Epithelial cell of prostate (primary cell): Measurements from ENCODE around the gene PNMA1.

Experiments used
- DNase-seq: peaks from one replicate; pipeline ENCODE4 v3.0.0-alpha.2; 2011; ENCODE audit warnings: low read depth, low spot score
- H3K27ac ChIP-seq: fragments of 450-650 bp; 2 replicates; pipeline ENCODE4 v1.5.1; 2017; ENCODE audit warnings: mild to moderate bottlenecking

PNMA1 gene

GRCh38 chr14:73685328-73685727 lies 28.9 kb downstream of the PNMA1 start:
- no peak for DNase-seq
- H3K27ac ChIP-seq = no peak overlapping the region

- DNase-seq = no peak
- no peak overlapping the region for H3K27ac ChIP-seq
These were observed 29.6 kb downstream of the PNMA1 start for GRCh38 chr14:73684627-73685026.

GRCh38 chr14:73680821-73681220 lies 33.4 kb downstream of the PNMA1 start:
- no peak overlapping the region for H3K27ac ChIP-seq
- DNase-seq = no peak

- no peak for DNase-seq
- no peak overlapping the region for H3K27ac ChIP-seq
These were observed 35.5 kb downstream of the PNMA1 start for GRCh38 chr14:73678698-73679097.

GRCh38 chr14:73674986-73675385 lies 39.2 kb downstream of the PNMA1 start:
- H3K27ac ChIP-seq = no peak overlapping the region
- DNase-seq = no peak

- H3K27ac ChIP-seq = no peak overlapping the region
- DNase-seq = no peak
These were observed 46.3 kb downstream of the PNMA1 start for GRCh38 chr14:73667854-73668253.

GRCh38 chr14:73666583-73666982 lies 47.6 kb downstream of the PNMA1 start:
- H3K27ac ChIP-seq = no peak overlapping the region
- no peak for DNase-seq

GRCh38 chr14:73665130-73665529 lies 49.1 kb downstream of the PNMA1 start:
- DNase-seq = no peak
- H3K27ac ChIP-seq = no peak overlapping the region

- no peak for DNase-seq
- H3K27ac ChIP-seq = no peak overlapping the region
These were observed 50.5 kb downstream of the PNMA1 start for GRCh38 chr14:73663548-73664212.

- DNase-seq = peak; percentile 88
These were observed 51.7 kb downstream of the PNMA1 start for GRCh38 chr14:73662487-73662943.

GRCh38 chr14:73661872-73662271 lies 52.3 kb downstream of the PNMA1 start:
- H3K27ac ChIP-seq = peak overlapping the region; percentile 11
- DNase-seq = no peak

More at GRCh38 chr14:73662487-73662943, 51.7 kb downstream of the PNMA1 start:
- peak overlapping the region; percentile 11 for H3K27ac ChIP-seq
